Heart right ventricle (tissue), 16 donors: ENCODE results near the gene VPREB1. TPM values are rescaled to one million over a fixed set of nuclear protein-coding genes. Genes with fewer than 3 reads are reported as not detected.

Source experiments
- ATAC-seq, 8 donors: fragments of 200-7000 bp; cut with Tn5 transposase; one replicate each; pipeline ENCODE4 v1.9.1; 2020; ENCODE audit warnings: mild to moderate bottlenecking in 8 of 8, moderate library complexity in 8 of 8, moderate number of reproducible peaks in 1 of 8
- DNase-seq, 2 donors: peaks; one replicate each; pipeline ENCODE4 v3.0.0-alpha.2; 2020
- H3K27ac ChIP-seq, 10 donors: fragments of 200-600 bp; sonication (generic) in 2 of 10; one replicate each; pipeline versions ENCODE4 v1.5.0 to v1.8.0; 2020 to 2022; ENCODE audit warnings: mild to moderate bottlenecking in 3 of 10
- H3K27me3 ChIP-seq, 7 donors: fragments of 200-600 bp; one replicate each; pipeline ENCODE4 v1.8.0; 2021 to 2022; ENCODE audit warnings: mild to moderate bottlenecking in 2 of 7
- H3K36me3 ChIP-seq, 9 donors: fragments of 200-600 bp; sonication (generic) in 1 of 9; one replicate each; pipeline versions ENCODE4 v1.5.0 to v1.8.0; 2020 to 2022; ENCODE audit warnings: mild to moderate bottlenecking in 2 of 9
- H3K4me1 ChIP-seq, 9 donors: fragments of 200-600 bp; sonication (generic) in 1 of 9; one replicate each; pipeline versions ENCODE4 v1.5.0 to v1.8.0; 2020 to 2022; ENCODE audit warnings: mild to moderate bottlenecking in 4 of 9
- H3K4me3 ChIP-seq, 10 donors: fragments of 200-600 bp; sonication (generic) in 2 of 10; one replicate each; pipeline versions ENCODE4 v1.5.0 to v1.8.0; 2020 to 2022; ENCODE audit warnings: mild to moderate bottlenecking in 7 of 10, moderate library complexity in 2 of 10
- H3K9me3 ChIP-seq, 11 donors: fragments of 200-600 bp in 10 of 11; sonication (generic) in 2 of 11; one replicate each; pipeline versions ENCODE4 v1.5.0 to v1.8.0; 2013 to 2022; ENCODE audit warnings: mild to moderate bottlenecking in 2 of 11, control low read depth in 1 of 11, moderate library complexity in 1 of 11
- WGBS, 2 donors: extraction: QIAGEN DNeasy Blood & Tissue Kit; methylation state at CpG; one replicate each; pipeline ENCODE4 v1.1.7; 2013; ENCODE audit warnings: inconsistent platforms in 1 of 2; 5-methylcytosine and 5-hydroxymethylcytosine counted together
- intact Hi-C, 10 donors: fragments of 100-400 bp; cut with DNase I; formaldehyde crosslinking; loops; one replicate each; pipeline versions ENCODE4 v1.11.1 to v1.14.2; 2022
- polyA plus RNA-seq, 2 donors: library from polyadenylated mRNA; stranded (reverse); fragments of 200-250 nt; gene quantifications; one replicate each; pipeline ENCODE4 v1.2.3, GENCODE V29; 2013
- total RNA-seq, 10 donors: library from RNA; stranded (reverse); fragmentation: NEBNext Ultra II Directional in 3 of 10; extraction: Animal tissue kit (Norgen Biotek cat#: 25700) in 3 of 10; gene quantifications; one replicate each; pipeline versions ENCODE4 v1.2.1 to v1.2.4, GENCODE V29; 2021 to 2023
- TF ChIP-seq, protein P1 (sequence below), 9 donors: fragments of 200-600 bp; sonication (generic) in 2 of 9; IDR thresholded peaks; one replicate each; pipeline versions ENCODE4 v1.5.0 to v1.8.0; 2021 to 2022; ENCODE audit warnings: antibody characterized with exemption in 9 of 9, mild to moderate bottlenecking in 5 of 9, moderate library complexity in 1 of 9
- donor health status: Arrhythmogenic right ventricular cardiomyopathy.
- donor health status: ischemic (EF 13 %, LVEDD 7.1; RV severe dilation, severe dysfunction).
- donor health status: healthy with polysubstance abuse.
- donor health status: DM: no; HTN: yes; CAD: no.
- donor health status: DM: no; HTN: no; CAD: no.
- donor health status: ischemic (EF 25% LVEDD 6.9; RV normal size, moderate dysfunction).
- donor health status: ischemic (EF 25% LVEDD 5.7; RV mildly dilated, moderate dysfunction).
- donor health status: healthy.
- donor health status: DM: yes; HTN: yes; CAD: no.
- donor health status: Ischemic cardiomyopathy.
- donor health status: ischemic (EF 35%, LVEDD 5.7; RV mildly dilated, moderate dysfunction).
- donor health status: nonischemic (EF 11% LVEDD 7.7; RV severe dilation, severe dysfunction).
- donor health status: DM: yes; HTN: yes; CAD: no.
- donor health status: PGD.
- donor health status: ischemic (EF 29% LVEDD 5.4; RV normal size, mild dysfunction).
- donor health status: nonischemic (EF 23%, LVEDD 6.1; RV moderate dilation, normal function).

VPREB1 gene
- total and polyA plus RNA-seq, 12 donors: not detected

DNA sequence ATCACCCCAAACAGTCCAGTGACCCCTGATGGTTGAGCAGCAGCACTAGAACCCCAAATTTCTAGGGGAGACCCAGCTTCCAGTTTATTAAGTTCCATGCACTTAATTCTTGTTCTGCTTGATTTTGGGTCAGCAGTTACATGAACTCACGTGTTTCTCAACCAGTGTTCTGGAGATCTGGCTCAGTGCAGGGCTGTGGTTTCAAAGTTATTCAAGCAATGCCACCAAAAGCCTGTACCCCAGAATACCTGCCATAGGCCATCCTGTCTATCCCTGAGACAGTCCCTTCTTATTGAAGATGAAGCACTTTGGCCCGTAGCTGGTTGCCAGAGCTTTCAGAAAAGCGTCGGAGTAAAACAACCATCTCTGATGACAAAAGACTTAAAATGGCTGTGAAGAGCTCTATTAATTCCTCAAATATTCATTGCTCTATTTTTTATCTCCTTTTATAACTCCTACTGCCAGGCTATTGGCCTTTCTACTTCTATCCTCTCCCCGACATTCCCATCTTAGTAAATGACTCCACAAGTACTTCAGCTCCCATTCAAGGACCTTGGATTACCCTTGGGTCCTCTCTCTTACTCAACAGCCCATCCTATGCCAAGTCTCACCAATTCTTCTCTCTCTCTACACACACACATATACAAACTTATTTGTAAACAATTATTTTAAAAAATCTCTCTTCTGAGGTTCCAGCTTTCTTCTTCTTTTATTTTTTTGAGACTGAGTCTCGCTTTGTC is 18.0 kb upstream of the VPREB1 start:
- Histone ChIP-seq H3K4me1 (no peaks in the 10 kb centered on the region), H3K9me3 (no peaks in the 10 kb centered on the region), H3K27me3 (peaks cover 0 to 19% (median 5%) of the 10 kb centered on the region in 7 donors), H3K4me3 (no peak overlapping the region), H3K27ac (no peak overlapping the region), H3K36me3 (no peaks in the 10 kb centered on the region)
- intact Hi-C loops: no loop called here
- WGBS, 2 donors: 80 to 85% methylated on average over 6 of the region's 6 CpGs
- TF ChIP-seq, protein P1, sequence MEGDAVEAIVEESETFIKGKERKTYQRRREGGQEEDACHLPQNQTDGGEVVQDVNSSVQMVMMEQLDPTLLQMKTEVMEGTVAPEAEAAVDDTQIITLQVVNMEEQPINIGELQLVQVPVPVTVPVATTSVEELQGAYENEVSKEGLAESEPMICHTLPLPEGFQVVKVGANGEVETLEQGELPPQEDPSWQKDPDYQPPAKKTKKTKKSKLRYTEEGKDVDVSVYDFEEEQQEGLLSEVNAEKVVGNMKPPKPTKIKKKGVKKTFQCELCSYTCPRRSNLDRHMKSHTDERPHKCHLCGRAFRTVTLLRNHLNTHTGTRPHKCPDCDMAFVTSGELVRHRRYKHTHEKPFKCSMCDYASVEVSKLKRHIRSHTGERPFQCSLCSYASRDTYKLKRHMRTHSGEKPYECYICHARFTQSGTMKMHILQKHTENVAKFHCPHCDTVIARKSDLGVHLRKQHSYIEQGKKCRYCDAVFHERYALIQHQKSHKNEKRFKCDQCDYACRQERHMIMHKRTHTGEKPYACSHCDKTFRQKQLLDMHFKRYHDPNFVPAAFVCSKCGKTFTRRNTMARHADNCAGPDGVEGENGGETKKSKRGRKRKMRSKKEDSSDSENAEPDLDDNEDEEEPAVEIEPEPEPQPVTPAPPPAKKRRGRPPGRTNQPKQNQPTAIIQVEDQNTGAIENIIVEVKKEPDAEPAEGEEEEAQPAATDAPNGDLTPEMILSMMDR (IDR thresholded peaks at IDR 0.05): no peak
- DNase-seq (no peak), ATAC-seq (peak in 1 of 8 donors; percentile 77)

DNA sequence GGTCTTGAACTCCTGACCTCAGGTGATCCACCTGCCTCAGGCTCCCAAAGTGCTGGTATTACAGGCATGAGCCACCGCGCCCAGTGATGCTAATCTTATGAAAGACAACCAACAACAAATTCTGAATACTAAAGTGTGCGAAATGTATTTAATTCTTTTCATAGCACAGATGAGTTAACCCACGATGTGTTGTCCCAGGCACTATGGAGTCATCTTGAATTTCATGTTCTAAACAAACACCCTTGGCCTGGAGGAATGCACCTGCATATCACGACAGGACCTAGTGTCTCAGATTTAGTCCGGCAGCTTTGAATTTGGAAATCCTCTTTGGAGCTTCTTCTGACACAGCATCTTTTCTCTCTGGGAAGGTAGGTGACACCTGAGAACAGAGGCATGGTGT is 16.2 kb upstream of the VPREB1 start:
- intact Hi-C loops: no loop called here
- WGBS, 2 donors: 79 to 83% methylated on average over 6 of the region's 6 CpGs
- H3K9me3 ChIP-seq: no peaks in the 10 kb centered on the region
- no peak for ATAC-seq
- no peak for DNase-seq
- H3K27me3 ChIP-seq: peaks cover 0 to 33% (median 7%) of the 10 kb centered on the region in 7 donors
- no peaks in the 10 kb centered on the region for H3K36me3 ChIP-seq
- H3K4me3 ChIP-seq: no peak overlapping the region
- H3K27ac ChIP-seq: no peak overlapping the region
- H3K4me1 ChIP-seq: no peaks in the 10 kb centered on the region
- TF ChIP-seq, protein P1 (IDR thresholded peaks at IDR 0.05): no peak

DNA sequence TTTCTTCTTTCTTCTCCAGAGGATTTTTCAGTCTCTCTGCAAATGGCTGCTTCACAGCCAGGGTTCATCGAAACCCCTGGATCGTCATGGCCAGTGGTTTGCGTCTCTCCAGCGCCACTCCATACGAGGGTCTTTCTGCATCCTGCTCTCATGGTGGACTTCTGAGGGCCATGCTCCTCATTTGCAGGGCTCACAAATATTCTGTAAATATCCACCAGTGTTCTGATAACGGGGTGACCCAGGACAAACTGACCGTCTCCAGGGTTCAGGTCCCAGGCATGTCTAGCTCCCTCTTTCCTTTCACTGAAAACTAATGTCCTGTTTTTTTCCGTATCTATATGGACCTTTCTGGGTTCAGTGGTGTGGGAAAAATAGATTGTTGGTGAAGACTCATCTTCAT is 15.7 kb upstream of the VPREB1 start:
- DNase-seq (no peak), ATAC-seq (no peak)
- Histone ChIP-seq H3K4me1 (no peaks in the 10 kb centered on the region), H3K9me3 (no peaks in the 10 kb centered on the region), H3K27ac (no peak overlapping the region), H3K27me3 (peaks cover 0 to 37% (median 7%) of the 10 kb centered on the region in 7 donors), H3K4me3 (no peak overlapping the region), H3K36me3 (no peaks in the 10 kb centered on the region)
- TF ChIP-seq, protein P1 (IDR thresholded peaks at IDR 0.05): no peak
- WGBS, 2 donors: 70 to 81% methylated on average over 8 of the region's 8 CpGs
- intact Hi-C loops: no loop called here

DNA sequence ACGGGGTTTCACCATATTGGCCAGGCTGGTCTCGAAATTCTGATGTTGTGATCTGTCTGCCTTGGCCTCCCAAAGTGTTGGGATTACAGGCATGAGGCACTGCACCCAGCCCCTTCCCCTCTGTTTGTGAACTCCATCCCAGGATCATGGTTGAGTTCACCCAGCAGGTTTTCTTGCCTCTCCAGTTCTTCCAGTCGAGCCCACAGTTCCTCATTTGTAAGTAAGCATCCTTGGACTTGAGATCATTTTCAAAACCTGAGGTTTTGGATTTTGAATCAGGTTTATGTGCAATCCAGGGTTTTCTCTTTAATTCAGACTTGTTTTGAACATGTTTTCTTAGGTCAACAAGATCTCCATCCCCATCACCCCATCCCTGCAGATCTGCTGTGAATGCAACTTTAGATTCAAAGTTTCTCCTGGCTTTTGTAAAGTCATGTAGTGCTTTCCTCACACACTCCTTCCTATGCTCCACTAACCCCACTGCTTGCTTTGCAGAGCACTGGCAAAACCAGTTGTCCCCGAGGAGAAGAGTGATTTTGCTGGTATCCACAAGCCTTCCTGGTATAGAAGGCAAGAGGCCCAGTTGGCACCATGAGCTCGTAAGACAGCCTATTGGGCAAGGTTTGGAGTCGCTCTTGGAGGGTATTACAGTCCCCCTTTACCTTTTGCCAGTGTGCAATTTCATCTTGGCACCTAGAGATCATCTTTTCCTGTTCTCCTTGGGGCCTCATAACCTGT is 14.7 kb upstream of the VPREB1 start:
- Histone ChIP-seq H3K4me3 (no peak overlapping the region), H3K27me3 (peaks cover 0 to 37% (median 8%) of the 10 kb centered on the region in 7 donors), H3K27ac (no peak overlapping the region), H3K36me3 (no peaks in the 10 kb centered on the region), H3K9me3 (no peaks in the 10 kb centered on the region), H3K4me1 (no peaks in the 10 kb centered on the region)
- DNase-seq: no peak
- 66 to 73% methylated on average over 6 of the region's 6 CpGs for WGBS, 2 donors
- TF ChIP-seq, protein P1 (IDR thresholded peaks at IDR 0.05): no peak
- no peak for ATAC-seq
- intact Hi-C loops: no loop called here
